Renal pelvis (tissue), 4 donors: ENCODE results near the gene SEMA4D. TPM values are rescaled to one million over a fixed set of nuclear protein-coding genes. Genes with fewer than 3 reads are reported as not detected.

Source experiments
- DNase-seq: peaks from one replicate; pipeline ENCODE4 v3.0.0-alpha.2; 2013
- polyA plus RNA-seq, 3 donors: library from polyadenylated mRNA; unstranded; fragments of 120-200 nt; gene quantifications; one replicate each; pipeline ENCODE4 v1.2.1, GENCODE V29; 2013; ENCODE audit not compliant: insufficient read length in 3 of 3

SEMA4D gene
- polyA plus RNA-seq, 3 donors, result 48.5 to 67.5 (median 64.1) TPM

DNA sequence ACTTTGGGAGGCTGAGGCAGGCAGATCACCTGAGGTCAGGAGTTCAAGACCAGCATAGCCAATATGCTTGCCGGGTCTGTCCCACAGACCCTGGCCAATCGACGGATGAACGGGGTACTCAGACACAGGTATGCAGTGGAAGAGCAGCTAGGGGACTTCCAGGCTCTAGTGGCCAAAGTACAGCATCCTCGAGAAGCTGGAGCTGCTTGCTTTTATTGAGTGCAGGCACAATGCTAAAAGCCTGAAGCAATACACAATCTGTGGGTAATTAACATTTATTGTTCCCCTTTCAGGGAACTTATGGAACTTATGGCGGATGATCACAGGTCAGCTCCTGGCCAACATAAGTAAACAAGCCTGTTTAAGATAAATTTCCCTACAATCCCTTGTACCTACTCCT, 32.8 kb upstream of the SEMA4D start:
- no peak for DNase-seq

DNA sequence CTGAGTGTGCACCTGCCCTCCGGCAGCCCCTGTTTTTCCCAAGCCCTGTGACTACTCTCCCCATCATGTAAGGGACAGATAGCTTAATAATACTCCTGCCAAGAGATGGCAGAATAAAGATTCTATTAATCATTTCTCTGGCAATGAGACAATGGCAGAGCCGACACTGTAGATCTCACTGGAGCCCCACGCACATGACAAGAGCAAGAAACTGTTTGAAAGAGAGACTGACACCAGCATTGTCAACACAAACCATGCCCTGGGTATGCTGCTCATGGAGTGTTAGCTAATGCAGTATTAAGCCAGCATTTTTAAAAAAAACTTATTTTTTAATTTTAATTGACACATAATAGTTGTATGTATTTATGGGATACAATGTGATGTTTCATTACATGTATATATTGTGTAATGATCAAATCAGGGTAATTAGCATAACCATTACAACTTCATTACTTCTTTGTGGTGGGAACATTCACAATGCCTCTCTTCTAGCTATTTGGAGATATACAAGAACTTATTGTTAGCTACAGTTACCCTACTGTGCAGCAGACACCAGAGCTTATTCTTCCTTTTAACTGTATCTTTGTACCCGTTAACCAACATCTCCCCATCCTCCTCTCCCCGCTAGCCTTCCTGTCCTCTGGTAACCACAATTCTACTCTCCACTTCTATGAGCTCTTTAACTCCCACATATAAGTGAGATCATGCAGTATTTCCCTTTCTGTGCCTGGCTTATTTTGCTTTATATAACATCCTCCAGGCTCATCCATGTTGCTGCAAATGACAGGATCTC, 31.5 kb upstream of the SEMA4D start:
- no peak for DNase-seq

DNA sequence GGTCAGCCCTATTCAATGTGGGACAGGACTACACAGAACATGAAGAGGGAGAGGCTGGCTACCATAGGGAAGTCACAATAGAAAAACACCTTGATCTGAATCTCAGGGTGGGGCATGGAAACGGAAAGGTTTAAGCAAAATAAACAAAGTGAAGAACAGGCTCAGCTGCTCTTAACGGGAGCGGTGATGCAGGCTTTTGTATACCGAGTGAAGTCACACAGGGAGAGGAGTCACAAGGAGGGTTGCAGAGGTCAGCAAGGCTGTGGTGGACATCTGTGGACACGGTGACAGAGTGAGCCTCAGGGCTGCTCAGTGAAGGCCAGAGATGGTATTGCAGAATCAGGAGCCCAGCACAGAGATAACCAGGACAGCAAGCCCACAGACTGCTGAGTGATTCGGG, 30.6 kb upstream of the SEMA4D start:
- no peak for DNase-seq

DNA sequence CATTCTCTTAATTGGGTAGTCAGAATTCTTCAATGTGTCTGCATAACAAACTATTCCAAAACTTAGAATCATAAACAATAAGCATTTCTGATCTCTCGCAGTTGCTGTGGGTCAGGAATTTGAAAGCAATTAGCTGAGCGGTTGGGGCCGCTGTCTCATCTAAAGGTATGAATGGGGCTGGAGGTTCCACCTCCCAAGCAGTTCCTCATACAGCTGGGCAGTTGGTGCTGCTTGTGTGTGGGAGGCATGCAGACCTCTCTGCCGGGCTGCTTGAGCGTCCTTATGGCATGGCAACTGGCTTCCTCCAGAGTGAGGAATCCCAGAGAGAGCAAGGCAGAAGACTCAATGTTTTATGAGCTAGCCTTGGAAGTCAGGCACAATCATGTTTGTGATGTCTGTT, 30.2 kb upstream of the SEMA4D start:
- no peak for DNase-seq

DNA sequence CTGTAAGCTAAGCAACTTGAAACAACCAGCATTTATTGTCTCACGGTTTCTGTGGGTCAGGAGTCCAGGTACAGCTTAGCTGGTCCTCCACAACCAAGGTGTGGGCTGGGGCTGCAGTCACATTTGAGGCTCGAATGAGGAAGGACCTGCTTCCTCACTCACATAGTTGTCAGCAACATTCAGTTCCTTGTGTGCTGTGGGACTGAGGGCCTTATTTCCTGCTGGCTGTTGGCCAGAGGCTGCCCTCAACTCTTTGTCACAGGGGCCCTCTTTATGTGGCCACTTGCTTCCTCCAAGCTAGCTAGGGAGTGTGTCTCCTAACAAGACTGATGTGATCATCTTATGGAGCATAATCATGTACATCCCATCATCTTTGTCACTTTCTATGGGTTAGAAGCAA, 29.2 kb upstream of the SEMA4D start:
- no peak for DNase-seq

DNA sequence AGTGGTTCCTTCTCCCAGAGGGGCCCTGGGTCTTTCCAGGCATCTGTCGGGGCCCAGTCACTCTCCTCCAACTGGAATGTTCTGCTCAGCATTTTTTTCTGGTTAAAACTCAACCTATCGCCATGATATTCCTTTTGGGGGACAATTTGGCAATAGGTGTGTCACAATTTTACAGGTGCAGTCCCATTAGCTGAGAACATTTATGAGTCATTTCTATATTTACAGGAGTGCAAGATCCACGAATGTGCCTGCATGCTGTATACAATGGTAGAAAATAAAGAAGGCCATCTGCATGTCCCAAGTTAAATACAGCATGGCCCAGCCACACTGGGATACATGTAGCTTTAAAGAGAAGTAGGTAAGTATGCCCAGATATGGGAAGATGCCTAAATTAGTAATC, 28.8 kb upstream of the SEMA4D start:
- DNase-seq, result no peak

DNA sequence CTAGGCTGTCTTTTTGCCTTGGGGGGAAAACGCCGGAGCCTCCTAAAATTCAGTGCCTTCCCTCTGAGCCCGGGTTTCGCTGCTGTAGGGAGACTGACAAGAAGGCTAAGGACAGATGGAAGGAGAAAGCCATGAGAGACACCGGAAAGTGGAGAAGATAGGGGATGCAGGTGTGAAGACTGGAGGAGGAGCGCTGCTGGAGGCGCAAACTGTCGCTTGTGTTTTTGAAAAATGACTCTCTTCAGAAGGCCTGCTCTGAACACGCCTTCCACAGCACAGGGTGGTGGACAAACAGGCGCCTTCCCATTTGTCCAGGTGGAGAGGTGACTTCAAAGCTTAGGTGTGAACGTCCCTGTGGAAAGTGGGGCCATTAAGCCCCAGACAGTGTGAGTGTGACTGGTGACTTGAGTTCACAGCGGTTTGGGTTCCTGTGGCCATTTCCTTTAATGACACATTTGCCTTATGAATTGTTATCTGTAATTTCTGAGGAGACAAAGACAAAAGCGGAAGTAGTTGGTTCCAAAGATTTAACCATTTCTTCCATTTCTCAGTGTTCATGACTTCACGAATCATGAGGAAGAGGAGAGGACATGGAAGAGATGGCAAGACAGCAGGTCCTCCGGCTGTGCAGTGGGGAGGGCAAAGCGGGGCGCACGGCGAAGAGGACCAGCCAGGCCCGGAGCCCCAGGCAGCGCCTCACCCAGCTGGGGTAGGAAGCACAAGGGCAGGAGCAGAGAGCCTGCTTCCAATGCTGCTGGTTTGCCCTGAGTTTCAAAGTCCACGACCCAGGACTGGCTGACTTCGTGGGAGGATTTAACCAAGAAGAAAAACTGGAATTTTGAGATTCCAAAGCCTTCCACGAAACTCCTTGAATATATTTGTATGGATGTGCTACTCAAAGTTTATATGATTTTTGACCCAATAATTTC, 27.8 kb upstream of the SEMA4D start:
- DNase-seq, result no peak

DNA sequence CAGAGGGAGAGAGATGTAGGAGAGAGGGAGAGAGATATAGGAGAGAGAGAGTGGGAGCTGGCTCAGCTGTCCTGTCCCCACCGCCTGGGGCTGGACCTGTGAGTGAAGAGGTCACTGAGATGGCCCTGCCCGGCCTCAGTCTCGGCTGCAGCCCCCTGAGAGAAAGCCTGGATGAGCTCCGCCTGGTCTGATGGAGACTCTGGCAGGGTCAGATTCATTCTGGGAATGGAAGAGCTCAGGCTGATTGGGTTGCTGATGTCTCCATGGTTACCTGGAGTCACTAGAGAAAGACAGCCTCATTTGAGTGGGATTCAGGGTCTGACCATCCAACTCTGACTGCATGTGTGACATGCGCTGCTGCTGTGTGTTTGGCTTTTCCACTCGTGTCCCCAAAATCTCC, 27.1 kb upstream of the SEMA4D start:
- DNase-seq, result peak; percentile 52

DNA sequence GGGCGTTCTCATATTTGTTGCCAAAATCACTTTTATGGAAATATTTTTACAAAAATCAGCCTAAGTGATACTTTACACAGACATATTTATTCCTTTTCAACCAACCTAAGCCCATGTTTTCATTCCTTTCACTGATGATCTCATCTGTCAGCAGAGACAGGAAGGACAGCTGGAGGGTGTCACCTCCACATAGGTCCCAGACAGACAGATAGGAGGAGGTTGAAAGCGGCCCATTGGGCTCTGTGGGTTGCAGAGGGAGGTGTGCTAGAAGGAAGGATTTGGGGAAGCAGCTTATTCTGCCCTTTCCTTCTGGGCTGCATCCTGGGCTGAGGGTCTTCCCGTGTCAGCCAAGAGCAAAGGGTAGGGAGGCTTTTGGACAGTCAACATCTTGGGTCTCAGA, 26.0 kb upstream of the SEMA4D start:
- DNase-seq, result no peak

DNA sequence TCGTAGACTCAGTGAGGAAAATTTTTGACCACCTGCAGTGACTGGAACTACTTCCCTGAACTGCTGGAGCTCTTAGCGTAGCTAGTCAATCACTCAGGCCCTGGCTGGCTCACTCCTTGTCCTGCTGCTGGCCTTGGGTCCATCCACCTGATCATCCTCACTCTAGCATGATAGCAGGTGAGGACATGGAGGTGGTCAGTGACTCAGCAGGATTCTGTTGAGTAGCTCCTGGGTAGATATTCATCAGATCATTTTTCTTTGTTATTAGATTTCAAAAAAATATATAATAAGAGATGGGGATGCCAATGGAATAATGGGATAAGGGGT, 25.0 kb upstream of the SEMA4D start:
- no peak for DNase-seq

DNA sequence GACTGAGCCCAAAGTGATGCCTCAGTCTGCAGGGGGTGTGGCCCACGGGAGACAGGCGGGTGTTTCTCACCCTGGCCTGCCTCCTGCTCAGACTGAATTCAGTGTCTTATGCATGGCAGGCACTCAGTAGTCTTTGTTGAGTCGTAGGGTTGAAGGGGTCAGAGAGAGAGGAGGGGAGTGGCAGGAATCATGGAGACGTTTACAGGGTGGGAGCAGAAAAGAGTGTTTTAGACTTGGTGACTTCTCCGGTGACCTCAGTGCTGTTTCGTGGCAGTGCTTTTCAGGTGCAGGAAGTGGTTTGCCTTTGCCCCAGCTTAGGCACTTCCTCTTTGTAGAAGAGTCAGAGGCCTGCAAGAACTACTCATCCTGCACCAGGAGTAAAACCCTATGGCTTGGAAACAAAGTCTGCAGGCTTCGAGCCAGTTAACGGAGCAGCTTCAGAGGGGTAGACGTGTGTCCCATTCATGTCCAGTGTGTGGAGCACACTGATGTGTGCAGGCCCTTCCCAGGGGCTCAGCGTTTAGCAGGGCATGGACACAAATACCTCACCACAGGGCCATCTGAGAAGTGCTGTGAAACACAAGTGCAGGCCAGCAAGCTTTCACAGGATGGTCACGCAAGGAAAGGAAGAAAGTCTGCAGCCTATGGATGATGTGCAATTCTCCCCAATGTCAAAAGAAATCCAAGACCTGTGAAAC, 24.5 kb upstream of the SEMA4D start:
- no peak for DNase-seq

DNA sequence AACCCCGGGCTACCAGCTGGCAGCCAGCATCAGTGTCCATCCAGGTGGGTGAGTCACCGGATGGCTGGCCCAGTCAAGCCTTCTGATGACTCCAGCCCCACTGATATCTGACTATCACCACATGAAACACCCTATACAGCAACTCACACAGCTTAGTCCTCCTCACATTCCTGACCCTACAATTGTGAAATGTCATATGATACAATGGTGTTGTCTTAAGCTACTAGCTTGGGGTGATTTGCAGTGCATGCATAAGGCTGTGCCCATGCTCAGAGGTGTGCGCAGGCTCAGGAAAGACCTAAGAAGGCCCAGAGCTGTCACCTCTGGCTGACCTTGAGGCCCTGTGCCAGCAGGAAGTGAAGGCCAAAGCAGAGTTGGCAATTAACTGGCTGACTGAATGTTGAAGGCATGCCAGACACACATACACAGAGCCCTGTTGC, 21.5 kb upstream of the SEMA4D start:
- DNase-seq, result no peak

DNA sequence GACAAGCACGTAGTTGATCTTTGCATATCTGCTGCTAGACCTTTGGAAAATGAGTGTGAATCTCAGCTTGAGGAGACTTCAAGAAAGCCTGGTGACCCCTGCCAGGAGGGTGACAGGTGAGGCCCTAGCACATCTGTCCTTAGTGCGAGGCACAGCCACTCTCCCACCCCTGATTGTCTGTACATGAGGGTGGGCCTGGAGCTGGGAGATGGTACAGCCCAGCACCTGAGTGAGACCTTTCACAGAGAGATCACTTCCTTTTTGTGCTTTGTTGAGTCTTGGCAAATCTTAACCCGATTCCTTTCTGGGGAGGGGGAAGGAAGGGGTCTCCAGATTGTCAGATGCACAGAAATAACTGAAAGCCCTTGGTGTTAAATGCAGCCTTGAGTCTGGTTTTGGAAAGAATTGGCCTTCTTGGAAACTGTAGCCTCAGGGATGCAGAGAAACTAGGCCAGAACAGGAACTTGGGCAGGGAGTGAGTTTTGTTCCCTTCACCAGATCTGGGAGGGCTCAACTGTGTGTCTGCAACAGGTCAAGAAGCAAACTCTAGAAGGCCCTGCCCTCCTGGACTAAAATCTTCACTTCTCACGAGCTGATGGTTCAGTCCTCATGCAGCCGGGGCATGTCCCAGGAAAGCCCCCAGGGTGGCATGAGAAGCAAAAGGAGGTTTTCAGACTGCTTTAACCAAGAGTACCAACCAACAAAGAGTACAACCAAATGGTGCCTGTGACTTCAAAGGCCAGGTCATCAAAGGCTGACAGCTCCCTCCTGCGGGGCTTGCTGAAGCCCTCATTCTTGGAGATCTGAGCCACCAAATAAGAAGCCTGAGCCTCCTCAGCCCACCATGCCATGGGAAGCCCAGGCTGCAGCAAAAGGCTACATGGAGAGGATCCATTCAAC, 20.8 kb upstream of the SEMA4D start:
- no peak for DNase-seq

DNA sequence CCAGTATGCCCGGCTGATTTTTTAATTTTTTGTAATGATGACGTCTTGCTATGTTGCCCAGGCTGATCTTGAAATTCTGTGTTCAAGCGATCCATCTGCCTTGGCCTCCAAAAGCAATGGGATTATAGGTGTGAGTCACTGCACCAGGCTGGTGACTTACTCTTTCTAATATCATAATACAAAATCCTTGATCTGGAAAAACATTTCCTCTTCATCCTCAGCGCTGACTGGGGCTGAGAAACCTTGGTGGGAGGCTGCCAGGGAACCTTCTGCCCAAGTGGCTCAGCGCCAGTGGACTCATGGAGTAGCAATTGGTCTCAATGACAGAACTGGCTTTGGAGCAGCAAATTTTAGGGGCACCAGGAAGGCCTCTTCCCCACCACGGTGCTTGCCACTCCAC, 17.5 kb upstream of the SEMA4D start:
- no peak for DNase-seq

DNA sequence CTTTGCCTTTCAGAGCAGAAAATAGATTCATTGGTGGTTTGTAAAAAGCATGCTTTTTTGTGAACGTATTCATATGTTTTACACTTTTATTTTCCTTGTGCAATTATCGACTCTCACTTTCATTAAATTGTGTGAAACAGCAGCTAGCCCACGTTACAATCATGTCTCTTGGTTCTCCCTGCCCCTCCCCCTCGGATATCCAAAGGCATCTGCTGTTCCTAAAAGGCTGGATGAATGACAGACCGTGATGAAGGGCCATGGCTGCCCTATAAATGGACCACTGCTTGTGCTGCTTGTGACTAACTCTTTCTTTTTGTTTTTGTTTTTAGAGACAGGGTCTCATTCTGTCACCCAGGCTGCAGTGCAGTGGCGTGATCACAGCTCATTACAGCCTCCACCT, 17.0 kb upstream of the SEMA4D start:
- no peak for DNase-seq

DNA sequence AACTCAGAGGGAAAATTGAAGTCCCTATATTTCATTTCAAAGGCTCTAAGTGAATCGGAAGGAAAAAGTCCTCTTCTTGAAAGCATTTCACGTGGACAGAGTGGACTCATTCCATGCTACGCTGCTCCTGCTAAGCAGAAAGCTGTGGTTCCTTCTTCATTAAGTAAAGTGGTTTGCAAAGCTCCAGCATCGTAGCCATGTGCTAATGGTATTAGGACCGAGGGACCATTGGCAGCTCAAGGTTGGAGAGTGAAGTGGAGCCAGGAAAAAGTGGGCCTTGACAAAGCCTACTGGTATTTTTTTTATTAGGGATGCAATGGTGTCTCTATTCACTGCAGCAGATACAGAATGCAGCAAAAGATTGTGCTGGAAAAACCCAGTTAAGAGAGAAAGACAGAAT, 16.4 kb upstream of the SEMA4D start:
- no peak for DNase-seq

DNA sequence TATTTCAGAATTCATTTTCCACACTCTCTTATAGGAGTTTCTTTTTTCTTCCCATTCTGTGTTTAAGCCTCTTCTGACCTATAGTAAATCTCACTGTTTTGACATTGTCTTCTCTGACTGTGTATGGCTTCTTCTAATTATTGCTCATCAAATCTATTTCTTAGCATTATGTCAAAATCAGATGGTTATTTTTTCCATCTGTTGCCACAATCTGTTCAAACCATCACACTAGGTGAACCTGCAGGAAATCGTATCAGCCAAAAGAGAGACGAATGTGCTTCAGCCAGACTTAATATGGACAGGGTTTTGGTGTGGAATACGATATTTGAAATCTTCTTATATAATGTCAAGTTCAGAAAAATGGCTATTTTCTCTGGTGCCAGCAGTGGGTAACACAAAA, 15.9 kb upstream of the SEMA4D start:
- no peak for DNase-seq

DNA sequence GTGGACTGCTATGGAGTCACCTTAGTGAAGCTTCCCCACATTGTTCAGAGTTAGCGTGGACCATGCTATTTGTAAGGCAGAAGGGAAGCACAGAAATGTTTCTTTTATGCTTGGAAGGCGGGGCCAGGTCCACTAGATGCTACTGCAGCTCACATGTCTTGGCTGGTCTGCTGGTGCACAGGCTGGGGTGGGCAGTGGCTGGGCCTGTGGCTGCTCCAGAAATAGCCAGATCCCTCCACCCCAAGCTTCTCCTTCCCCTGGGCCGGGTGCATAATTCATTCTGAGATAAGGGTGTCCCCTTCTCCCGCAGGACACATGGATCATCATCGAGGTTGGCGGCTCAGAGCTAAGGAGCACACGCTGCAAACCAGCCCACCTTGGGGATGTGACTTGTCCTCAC, 14.5 kb upstream of the SEMA4D start:
- DNase-seq, result no peak

DNA sequence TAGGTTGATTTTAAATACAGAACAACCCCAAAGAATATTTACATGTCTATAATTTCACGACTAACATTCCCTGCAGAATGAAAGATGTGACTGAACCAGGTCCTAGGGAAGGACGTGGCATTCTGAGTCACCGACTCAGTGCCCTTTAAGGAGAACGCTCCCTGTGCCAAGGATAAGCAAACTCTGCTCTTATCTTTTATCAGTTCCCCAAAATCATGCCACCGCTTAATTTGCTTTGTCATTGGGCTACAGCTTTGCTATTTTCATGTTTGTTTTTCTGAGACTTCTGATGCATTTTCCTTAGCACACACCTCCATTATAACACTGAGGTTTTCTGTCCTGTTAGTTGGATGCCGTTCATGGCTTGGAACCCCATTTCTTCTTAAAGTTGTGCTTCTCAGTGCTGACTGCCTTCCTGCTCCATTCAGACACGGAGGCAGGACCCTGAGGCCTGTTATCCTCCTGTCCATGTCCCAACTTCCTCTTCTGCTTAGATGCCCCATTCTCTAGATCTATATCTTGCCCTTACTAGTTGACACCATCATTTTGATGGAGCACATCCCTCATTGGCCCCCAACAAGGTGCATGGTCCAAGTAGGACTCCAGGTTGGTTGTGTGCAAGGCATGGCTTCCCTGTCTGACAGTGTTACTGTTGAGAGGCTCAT, 11.2 kb upstream of the SEMA4D start:
- DNase-seq, result no peak

DNA sequence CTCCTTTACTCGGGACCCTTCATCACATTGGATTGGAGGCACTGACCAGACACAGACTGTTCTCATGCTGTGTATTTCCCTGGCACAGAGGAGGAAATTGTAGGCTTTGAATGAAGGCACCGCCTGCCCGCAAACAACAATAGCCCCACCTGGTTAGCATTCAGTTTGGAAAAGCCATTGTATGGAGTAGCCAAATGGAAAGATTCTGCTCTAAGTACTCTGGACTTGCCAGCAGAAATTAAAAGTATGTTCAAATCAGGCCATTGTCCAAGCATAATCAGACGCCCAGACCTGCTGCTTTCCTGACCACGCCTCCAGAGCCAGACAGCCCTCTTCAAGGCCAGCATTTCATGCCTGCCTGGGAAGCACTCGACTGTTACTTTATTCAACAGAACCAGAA, 8.0 kb upstream of the SEMA4D start:
- peak; percentile 61 for DNase-seq

DNA sequence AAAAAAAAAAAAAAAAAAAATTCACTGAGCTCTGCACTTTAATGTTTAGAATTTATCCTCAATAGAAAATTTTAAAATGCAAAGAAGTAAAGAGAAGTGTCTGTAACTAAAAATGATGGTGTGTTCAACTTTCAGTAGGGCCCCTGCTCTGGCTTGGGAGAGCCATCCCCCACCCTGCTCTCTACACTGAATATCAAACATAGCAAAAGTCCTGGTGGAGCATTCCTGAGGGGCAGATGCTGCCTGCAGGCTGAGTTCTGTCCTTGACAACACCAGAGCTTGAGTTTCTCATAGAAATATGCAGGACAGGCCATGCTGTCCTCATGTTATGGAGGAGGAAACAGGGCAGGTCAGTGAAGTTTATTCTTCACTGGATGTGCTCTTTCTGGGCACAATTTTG, 7.1 kb upstream of the SEMA4D start:
- no peak for DNase-seq
